HG03060 (cell line): Measurements from ENCODE around the gene ATF6.

Experiments
- ATAC-seq: cut with Tn5 transposase; IDR thresholded peaks from one replicate; pipeline ENCODE4 v1.9.1; 2021; ENCODE audit warnings: low read depth, moderate number of reproducible peaks; ENCODE audit not compliant: unreplicated experiment

ATF6 gene

DNA sequence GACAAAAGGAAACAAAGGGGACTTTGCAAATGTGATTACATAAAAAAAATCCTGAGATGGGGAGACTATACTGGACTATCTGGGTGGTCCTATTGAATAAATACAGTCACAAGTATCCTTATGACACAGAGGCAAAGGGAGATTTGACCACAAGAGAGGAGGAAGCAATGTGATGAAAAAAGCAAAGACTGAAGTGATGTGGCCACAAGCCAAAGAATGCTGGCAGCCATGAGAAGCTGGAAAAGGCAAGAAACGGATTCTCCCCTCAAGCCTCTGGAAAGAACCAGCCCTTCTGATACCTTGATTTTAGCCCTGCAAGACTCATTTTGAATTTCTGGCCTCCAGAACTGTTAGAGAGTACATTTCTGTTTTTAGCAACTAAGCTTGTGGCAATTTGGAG, 221.2 kb downstream of the ATF6 start:
- ATAC-seq: no peak

DNA sequence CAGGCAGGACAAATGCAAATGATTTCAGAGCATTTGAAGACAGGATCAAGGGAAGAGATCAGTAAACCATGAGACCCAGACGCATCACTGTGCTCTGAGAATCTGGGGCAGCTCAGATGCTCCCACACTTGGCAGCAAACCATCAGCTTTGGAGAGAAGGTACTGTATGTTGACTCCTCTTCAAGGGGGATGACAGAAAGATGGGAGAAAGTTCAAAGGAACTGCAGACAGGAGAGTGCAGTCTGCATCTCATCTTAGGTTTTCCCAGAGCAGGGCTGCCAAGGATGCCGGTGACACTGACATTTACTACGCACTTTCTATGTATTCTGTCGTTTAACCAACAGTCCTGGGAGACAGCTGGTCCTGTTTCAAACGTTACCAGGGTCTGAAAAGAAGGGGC, 221.8 kb downstream of the ATF6 start:
- no peak for ATAC-seq

DNA sequence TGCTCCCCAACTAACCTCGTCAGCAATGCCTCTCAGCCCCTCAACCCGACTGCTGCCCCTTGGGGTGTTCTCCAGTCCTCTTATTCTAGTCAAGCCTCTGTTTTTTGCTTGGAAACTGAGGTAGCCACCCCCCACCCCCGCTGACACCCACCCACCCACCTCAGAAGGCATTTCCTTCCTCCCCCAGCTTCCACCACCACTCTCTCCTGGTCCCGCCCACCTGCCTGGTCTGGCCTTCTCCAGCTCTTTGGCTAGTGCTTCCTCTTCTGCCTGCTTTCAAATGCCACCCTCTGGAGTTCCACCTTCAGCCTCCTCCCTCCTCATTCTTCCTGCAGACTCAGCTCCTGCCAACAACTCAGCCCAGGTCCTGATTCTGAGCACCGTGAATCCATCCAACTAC, 222.3 kb downstream of the ATF6 start:
- no peak for ATAC-seq

DNA sequence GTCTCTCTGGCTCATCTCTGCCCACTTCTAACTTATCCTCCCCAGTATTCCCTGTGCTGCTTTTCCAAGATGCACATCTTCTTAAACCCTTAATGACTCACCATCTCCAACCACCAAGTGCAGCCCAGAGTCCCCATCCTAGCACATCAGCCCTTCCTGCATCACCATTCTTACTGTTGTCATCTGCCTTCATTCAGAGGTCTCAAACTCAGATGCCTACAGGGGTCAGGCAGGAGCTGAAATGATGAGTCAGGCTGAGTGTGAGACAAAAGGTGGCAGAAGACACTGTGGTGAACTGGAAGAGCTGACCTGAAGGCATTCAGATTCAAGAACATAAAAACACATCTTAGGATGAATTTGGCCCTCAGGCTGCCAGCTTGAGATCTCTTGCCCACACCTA, 223.0 kb downstream of the ATF6 start:
- no peak for ATAC-seq

DNA sequence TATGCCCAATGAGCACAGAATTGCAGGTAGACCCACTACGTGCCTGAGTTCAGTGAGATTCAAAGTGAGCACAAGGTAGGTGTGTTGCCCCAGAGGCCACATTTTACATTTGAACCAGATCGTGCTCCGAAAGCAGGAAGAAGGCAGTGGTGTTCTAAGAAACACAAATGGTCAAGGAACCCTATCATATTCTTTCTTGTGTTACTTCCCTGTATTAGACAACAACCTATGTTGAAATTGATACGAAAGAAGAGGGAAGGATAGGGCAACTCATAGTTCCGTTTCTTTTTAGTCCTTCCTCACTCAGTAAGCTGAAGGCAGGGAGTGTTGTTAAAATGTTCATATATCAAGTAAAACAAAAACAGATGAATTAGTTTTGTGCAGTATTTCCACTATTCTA, 223.7 kb downstream of the ATF6 start:
- no peak for ATAC-seq

DNA sequence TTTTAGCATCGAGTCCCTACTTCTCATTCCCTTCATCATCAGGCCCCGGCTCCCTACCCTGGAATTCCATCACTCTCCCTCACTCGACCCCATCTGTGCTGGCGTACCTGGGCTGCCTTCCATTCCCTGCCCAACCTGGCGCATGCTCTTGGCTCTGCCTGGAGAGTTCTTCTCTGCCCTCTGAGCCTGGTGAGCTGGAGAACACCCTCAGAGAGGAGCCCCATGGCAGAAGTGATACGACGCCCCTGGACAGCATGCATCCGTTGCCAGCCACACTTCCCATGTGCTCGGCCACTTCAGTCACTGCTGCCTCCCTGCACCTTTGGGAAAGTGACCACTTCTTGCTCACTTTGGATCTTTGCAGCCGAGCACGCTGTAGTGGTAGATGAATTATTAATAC, 227.5 kb downstream of the ATF6 start:
- no peak for ATAC-seq

DNA sequence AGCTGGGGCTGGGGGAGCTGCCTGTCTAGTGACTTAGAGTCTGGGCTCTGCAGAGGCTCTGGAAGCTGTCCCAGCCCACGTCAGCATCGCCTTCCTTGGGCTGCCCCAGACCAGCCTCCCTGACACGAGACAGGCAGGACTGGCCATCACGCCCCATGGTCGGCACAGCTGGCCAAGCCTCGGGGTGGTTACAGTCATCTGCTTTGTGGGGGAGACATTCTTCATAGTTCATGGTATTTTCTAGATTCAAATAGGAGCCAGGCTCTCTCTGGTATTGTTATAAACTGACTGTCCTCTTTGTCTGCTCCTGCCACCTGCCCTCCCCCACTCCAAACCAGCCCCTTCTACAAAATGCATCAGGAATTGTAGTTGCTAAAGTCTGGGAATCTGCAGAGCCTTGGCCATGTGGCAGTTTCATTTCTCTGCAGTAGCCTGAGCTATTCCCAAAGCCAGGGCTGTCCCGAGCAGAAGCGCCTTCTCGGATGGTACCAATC, 228.1 kb downstream of the ATF6 start:
- ATAC-seq: no peak

DNA sequence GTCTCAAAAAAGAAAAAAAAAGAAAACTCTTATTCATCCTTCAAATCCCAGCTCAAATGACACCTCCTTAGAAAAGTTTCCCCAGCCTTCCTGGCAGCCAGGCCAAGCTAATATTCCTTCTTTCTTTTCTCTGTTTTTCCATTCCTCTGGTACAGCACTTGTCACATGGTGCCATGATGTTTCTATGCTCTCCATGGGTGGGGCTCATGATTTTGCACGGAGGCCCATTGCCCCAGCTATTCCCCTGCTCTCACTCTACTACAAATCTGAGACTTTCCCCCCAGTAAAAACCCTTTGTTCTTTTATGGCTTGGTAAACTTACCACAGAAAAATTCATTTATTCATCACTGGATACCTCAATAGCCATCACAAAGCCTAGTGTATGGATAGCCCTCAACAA, 231.0 kb downstream of the ATF6 start:
- ATAC-seq: no peak

DNA sequence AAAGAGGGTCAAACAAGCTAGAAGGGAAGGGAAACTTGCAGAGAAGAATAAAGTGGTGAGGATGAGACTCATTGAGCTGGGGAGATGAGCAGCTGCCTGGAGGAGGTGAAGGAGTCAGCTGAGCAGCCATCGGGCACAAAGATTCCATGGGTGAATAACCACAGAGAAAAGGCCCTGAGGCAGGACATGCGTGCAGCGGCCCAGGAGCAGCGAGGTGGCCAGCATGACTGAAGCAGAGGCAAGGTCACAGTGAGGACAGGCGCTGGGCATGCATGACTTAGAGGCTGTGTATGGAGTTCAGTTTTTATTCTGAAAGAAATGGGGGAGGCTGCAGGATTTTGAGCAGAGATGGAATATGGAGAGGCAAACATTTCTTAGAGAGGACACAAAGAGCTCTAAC, 232.7 kb downstream of the ATF6 start:
- no peak for ATAC-seq

DNA sequence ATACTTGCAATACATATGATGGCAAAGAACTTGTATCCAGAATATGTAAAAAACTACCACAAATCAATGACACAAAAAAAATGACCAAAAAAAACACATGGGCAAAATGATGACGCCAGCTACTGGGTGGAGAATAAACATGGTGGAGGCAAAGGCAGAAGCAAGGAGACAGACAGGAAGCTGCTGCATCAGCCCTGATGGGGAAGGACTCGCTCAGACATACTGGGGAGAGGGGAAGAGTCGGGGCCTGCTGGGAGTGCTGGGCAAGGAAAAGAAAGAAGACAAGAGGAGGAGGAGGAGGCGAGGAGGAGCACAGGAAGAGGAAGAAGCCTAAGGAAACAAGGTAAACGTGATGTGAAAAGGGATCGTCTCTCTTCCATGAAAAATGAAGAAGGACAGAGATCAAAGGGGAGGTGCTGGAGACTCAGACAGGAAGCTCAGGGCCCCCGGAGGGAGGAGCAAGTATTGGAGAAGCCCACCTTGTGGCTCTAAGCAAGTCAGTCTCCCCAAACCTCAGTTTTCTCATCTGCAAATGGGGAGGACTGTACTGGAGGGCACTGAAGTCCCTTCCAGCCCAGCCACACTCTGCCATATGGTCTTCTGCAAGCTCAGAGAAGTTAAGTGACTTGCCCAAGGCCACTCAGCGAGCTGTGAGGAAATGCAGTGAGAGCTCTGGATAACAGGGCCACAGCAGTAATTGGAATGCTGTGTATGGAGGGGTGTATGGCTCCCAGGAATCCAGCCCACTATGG, 233.4 kb downstream of the ATF6 start:
- ATAC-seq: no peak

DNA sequence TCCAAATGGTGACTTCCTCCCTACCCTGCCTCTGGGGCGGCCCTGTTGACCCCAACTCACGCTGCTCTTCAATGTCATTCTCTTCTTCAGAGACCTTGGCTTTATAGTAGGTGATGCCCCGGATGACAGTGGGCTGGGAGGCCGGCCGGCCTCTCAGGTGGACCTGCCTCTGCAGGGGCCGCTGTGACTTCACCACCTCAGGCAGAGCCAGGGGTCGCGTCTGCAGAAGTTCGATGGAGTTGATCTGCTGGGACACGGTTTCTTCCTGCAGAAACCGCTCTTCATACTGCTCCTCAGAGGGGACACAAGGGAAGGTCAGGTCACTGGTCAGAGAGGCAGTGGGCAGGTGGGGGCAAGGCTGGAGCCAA, 233.9 kb downstream of the ATF6 start:
- ATAC-seq: no peak

DNA sequence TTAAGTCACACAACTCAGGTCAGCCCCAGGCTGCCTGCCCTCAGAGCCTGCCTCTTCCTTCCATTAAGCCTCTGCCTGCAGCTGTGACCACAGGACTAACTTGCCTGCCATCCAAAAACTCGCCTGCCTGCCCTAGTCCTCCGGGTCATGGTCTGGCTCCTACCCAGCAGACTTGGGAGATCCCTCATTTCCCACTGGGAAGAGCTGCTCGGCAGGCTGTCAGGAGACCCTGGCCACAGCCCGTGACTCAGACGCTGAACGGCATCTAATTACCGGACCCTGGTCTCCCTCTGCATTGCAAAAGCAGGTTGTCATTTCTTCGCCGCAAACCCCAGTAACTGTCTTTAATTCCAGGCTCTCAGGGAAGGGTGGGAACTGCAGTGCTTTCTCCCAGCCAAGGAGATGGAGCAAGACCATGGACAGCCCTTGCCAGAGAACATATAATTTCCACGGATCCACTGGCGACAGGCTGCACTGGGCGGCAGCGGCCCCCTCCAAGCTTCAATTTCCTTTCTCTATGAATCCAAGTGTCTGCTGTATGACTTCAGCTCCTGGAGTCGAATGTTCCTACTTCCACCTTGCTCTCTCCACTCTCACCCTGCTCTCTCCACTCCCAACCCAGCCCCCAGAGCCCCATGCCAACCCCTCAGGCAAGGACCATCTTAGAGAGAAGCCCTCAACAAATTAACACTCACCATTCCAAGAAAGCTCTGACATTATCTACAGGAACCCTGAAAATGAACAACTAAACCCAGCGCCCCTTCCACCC, 237.1 kb downstream of the ATF6 start:
- ATAC-seq: no peak

DNA sequence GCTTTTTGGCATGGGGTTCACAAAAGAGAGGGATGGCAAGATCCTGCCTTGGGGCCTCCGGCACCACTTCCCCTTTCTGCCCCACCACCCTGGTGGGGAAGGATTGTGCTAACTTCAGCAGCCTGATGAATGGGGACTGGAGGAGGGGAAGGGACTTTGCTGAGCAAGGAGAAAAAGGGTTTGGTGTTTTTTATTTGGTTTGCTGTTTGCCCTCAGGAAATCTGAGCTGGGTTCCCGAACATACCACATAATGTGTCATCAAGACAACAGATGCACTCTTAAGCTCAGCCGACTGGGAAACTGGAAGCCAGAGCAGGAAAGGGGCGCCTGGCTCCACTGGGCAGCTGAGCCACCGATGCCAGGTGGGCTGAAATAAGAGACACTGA, 237.7 kb downstream of the ATF6 start:
- ATAC-seq: no peak

DNA sequence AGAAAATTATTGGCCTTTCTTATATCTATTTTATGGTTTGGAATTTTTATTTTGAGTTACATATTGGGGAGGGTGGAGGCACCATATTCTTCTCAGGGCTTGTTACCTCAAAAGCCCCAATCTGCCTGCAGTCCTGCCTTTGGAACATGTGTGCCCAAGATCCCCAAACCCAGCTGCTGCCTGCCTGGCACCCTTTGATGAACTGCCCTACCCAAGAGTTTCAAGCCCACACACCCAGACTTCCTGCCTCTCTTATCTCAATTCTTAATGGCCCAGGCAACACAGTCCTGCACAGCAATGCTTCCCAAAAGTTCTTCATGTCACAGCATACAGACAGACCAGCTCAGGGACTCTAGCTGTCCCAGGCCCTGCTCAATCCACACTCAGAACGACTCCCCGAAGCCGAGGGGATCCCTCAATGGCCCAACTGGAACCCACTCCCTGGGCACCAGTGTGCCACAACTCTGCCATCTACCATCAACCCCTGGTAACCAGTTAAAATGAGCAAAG, 238.4 kb downstream of the ATF6 start:
- ATAC-seq: no peak

DNA sequence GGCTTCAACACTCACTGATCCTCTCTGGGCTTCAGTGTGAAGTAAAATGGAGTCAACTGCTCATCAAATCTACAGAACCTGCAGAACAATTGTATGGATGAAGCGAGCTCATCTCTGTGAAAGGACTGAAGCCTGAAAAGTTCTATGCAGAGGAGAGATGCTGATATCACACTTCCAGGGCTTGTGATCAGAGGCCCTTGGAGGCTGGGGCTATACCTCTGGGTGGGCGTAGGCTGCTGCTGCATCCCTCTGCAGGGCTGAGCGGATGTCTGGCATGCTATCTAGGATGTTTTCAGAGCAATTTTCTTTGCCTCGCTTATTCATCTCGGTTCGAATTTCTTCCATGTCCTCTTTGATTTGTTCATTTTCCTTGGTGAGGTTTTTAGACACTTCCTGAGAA, 240.0 kb downstream of the ATF6 start:
- no peak for ATAC-seq

DNA sequence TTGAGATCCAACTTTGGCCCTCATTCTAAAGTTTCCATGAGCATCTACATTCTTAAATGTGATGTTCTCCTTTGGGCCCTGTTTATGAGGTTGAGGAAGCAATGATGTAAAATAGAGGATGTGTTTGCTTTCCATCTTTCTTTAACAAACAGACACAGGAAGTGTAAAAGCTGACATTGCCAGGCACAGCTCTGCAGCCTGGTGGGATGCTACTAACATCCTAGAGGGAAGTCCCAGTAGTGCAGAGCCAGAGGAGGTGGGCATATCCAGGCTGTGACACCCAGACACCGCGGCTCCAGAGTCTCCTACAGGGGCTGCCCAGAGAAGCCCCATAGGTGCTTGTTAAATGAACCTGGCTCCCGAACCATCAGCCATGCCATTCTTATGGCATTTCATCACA, 241.3 kb downstream of the ATF6 start:
- no peak for ATAC-seq

DNA sequence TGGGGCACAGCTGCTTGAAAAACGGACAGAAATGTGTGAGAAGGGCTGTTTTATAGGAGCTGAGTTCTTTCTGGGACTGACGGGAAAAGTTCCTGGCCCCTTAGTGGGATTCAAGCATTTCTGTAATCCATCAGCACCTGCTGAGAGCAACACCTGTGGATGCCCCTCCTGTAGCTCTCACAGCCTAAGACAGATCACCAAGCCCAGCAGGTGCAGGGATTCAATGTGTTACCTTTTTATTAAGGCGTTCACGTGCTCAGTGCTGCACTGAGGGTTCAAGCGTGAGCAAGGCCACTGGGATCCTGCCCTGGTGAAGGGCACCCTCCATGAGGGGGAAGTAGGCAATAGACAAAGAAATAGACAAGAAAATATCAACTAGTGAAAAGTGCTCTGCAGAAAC, 242.7 kb downstream of the ATF6 start:
- no peak for ATAC-seq

DNA sequence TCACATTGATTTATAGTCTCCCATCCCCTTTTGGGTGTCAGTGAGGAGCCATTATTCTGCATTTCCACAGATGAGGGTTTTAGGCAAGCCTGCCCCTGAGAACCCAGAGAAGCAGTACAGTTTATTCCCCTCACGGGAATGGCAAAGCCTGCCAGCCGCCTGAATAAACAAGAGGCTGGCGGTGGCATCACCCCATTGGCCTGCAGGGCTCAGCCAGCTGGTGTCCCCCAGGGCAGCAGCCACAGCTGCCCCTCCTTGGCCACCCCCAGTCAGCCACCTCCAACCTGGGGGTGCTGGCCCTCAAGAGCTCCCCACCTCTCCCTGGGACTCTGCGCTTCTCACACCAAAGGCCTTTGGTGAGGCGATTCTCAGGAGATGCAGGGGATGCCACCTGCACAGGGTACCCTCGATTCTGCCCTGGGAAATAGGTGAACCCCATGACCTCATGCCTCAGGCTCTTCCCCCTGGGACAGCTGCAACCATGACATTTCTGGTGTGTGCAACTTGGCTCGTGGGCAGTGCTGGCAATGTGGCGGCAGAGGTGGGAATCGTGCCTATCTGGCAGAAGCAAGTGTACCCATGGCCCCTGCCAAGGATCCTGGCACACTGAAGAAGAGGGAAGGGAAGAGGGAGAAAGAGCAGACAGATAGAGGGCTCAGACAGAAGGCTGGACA, 243.5 kb downstream of the ATF6 start:
- ATAC-seq: no peak

DNA sequence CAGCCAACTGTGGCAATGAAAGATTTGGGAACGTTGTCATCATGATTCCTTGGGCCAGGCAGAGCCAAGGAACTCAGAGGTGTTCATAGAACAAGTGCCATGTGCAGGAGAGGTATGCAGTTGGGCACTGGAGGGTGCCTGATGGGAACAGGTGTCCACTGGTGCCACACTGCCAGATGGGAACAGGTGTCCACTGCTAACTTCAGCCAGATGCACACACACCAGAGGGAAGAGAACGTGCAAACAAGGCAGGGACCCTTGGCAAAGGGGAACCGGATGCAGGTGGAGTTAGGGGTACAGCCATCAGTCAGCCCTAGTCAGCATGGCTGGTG, 244.0 kb downstream of the ATF6 start:
- no peak for ATAC-seq

DNA sequence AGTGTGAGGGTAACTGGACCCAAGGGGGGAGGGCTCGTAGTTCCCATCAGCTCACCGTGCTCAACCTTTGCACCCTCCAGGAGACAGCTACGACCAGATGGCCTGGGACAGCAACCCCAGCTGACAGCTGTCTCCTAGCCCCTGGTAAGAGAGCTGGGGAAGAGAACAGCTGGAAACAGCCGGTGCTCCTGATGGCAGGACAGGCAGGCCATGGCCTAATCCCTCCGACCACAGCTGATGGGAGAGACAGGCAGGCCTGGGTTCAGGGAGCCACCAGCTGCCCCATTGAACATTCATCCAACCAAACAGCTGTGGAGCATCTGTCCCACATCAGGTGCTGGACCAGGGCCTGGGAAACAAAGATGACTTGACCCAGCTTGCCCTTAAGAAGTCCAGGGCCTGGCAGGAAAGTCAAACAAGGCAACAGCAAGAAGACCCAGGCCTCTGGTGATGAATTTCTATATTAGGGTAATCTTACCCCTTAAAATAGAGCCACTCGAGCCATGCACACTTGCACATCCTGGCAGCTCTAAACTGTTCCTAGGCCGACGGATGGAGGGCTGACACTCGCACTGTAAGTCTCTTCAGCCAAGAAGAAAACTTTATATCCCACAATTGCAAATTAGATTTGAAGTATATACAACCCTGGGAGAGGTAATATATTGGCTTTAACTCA, 245.4 kb downstream of the ATF6 start:
- ATAC-seq: no peak

DNA sequence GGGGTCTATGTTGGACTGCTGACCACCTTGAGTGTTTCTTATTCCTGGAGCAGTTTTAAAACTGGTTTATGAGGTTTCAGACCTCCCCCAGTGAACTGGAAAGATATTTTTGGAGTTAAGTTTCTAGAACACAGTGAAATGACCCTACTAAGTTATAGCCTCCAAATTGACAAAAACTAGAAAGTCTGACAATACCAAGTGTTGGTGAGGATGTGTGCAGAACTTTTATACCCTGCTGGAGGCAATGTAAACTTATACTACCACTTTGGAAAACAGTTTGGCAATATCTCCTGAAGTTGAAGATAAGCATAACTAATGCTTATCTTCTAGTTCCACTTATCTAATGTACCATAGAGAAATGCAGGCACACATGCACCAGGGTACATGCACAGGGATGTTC, 247.2 kb downstream of the ATF6 start:
- ATAC-seq: no peak
